ENCODE measurements around the gene SERPINB13.

SERPINB13 gene

GRCh38 chr18:63550068-63550467 lies 37.1 kb upstream of the SERPINB13 start:
- H3K36me3 Mint-ChIP-seq (ENCODE audit: low read depth) = no peaks in the 10 kb centered on the region
- no peak for TF ChIP-seq CTCF (IDR thresholded peaks at IDR 0.05; ENCODE audit: unreplicated experiment in 3 of 3)
- peaks cover 26% of the 10 kb centered on the region for H3K4me1 Mint-ChIP-seq
- no peak overlapping the region for H3K27ac Mint-ChIP-seq
- no peak overlapping the region for H3K4me3 Mint-ChIP-seq
- no peaks in the 10 kb centered on the region for H3K27me3 Mint-ChIP-seq (ENCODE audit: low read depth)
- no peaks in the 10 kb centered on the region for H3K9me3 Mint-ChIP-seq

GRCh38 chr18:63551769-63552168 lies 35.4 kb upstream of the SERPINB13 start:
- Mint-ChIP-seq H3K4me1 (peaks cover 22% of the 10 kb centered on the region), H3K27ac (no peak overlapping the region), H3K36me3 (ENCODE audit: low read depth) (no peaks in the 10 kb centered on the region), H3K4me3 (no peak overlapping the region), H3K9me3 (no peaks in the 10 kb centered on the region), H3K27me3 (ENCODE audit: low read depth) (no peaks in the 10 kb centered on the region)
- no peak for TF ChIP-seq CTCF (IDR thresholded peaks at IDR 0.05; ENCODE audit: unreplicated experiment in 3 of 3)

GRCh38 chr18:63552581-63552980 lies 34.6 kb upstream of the SERPINB13 start:
- H3K4me1 Mint-ChIP-seq = peaks cover 22% of the 10 kb centered on the region
- peak overlapping the region in 2 of 3 experiments; percentile 1 to 2 for H3K27ac Mint-ChIP-seq
- no peak overlapping the region for H3K4me3 Mint-ChIP-seq
- no peaks in the 10 kb centered on the region for H3K9me3 Mint-ChIP-seq
- H3K27me3 Mint-ChIP-seq (ENCODE audit: low read depth) = no peaks in the 10 kb centered on the region
- no peak for TF ChIP-seq CTCF (IDR thresholded peaks at IDR 0.05; ENCODE audit: unreplicated experiment in 3 of 3)
- H3K36me3 Mint-ChIP-seq (ENCODE audit: low read depth) = no peaks in the 10 kb centered on the region

GRCh38 chr18:63553081-63553480 lies 34.1 kb upstream of the SERPINB13 start:
- H3K4me1 Mint-ChIP-seq = peaks cover 22% of the 10 kb centered on the region
- H3K9me3 Mint-ChIP-seq = no peaks in the 10 kb centered on the region

GRCh38 chr18:63559567-63560491 lies 27.3 kb upstream of the SERPINB13 start:
- H3K4me1 Mint-ChIP-seq = no peaks in the 10 kb centered on the region
- no peaks in the 10 kb centered on the region for H3K9me3 Mint-ChIP-seq
- H3K27me3 Mint-ChIP-seq (ENCODE audit: low read depth) = peaks cover 4% of the 10 kb centered on the region
- no peak for TF ChIP-seq CTCF (IDR thresholded peaks at IDR 0.05; ENCODE audit: unreplicated experiment in 3 of 3)
- no peak overlapping the region for H3K27ac Mint-ChIP-seq
- H3K4me3 Mint-ChIP-seq = no peak overlapping the region
- H3K36me3 Mint-ChIP-seq (ENCODE audit: low read depth) = no peaks in the 10 kb centered on the region

More at GRCh38 chr18:63553081-63553480, 34.1 kb upstream of the SERPINB13 start:
- peak overlapping the region in 2 of 3 experiments; percentile 2 to 12 for H3K27ac Mint-ChIP-seq
- H3K4me3 Mint-ChIP-seq = no peak overlapping the region
- no peaks in the 10 kb centered on the region for H3K27me3 Mint-ChIP-seq (ENCODE audit: low read depth)
- TF ChIP-seq CTCF (IDR thresholded peaks at IDR 0.05; ENCODE audit: unreplicated experiment in 3 of 3) = no peak
- H3K36me3 Mint-ChIP-seq (ENCODE audit: low read depth) = no peaks in the 10 kb centered on the region

- no peaks in the 10 kb centered on the region for H3K36me3 Mint-ChIP-seq (ENCODE audit: low read depth)
- H3K4me3 Mint-ChIP-seq = no peak overlapping the region
- no peak overlapping the region for H3K27ac Mint-ChIP-seq
- H3K4me1 Mint-ChIP-seq = no peaks in the 10 kb centered on the region
- H3K9me3 Mint-ChIP-seq = no peaks in the 10 kb centered on the region
- TF ChIP-seq CTCF (IDR thresholded peaks at IDR 0.05; ENCODE audit: unreplicated experiment in 3 of 3) = no peak
- peaks cover 4% of the 10 kb centered on the region for H3K27me3 Mint-ChIP-seq (ENCODE audit: low read depth)
Measured at GRCh38 chr18:63562284-63562683, 24.9 kb upstream of the SERPINB13 start.
